Head of caudate nucleus (tissue), 42 donors: ENCODE measurements around the gene ZNF343.

Experiments
- DNase-seq, 42 donors: peaks; one replicate each; pipeline versions ENCODE4 v3.0.0 to v3.0.0-alpha.2; 2020 to 2021; ENCODE audit warnings: mixed read lengths in 7 of 42
- intact Hi-C: fragments of 100-400 bp; cut with DNase I; formaldehyde crosslinking; loops from one replicate; pipeline ENCODE4 v1.15.0; 2022

The ZNF343 gene

GRCh38 chr20:2455771-2456497 lies 52.8 kb downstream of the ZNF343 start:
- peak in 1 of 42 donors; percentile 12 for DNase-seq
- intact Hi-C loops, result no loop called here

GRCh38 chr20:2453792-2454191 lies 54.9 kb downstream of the ZNF343 start:
- DNase-seq, result no peak
- intact Hi-C loops, result loop anchor here (5.0 kb wide), 1 partner anchor 246 kb away; no protein-coding TSS in a partner anchor

GRCh38 chr20:2451939-2452732 lies 56.6 kb downstream of the ZNF343 start:
- intact Hi-C loops, result loop anchor here (5.0 kb wide), 1 partner anchor 245 kb away; no protein-coding TSS in a partner anchor
- peak; percentile 57 to 91 (median 79) for DNase-seq

GRCh38 chr20:2451422-2451821 lies 57.3 kb downstream of the ZNF343 start:
- intact Hi-C loops, result loop anchor here (5.0 kb wide), 1 partner anchor 244 kb away; no protein-coding TSS in a partner anchor
- DNase-seq, result no peak

GRCh38 chr20:2449386-2449785 lies 59.3 kb downstream of the ZNF343 start:
- intact Hi-C loops, result no loop called here
- DNase-seq, result no peak

GRCh38 chr20:2446845-2447244 lies 61.9 kb downstream of the ZNF343 start:
- intact Hi-C loops, result no loop called here

More at GRCh38 chr20:2446845-2447244, 61.9 kb downstream of the ZNF343 start:
- no peak for DNase-seq
